HepG2 (cell line): Measurements from ENCODE around the gene ACOX3. TPM values are rescaled to one million over a fixed set of nuclear protein-coding genes. Genes with fewer than 3 reads are reported as not detected.

ENCODE experiments used
- ADNP ChIP-seq: sonication (generic); formaldehyde crosslinking; IDR thresholded peaks from 2 replicates; pipeline ENCODE4 v1.4.0; 2020; ENCODE audit warnings: missing genetic modification reagents
- AKNA ChIP-seq: sonication (generic); formaldehyde crosslinking; IDR thresholded peaks from 2 replicates; pipeline ENCODE4 v1.4.0; 2020; ENCODE audit warnings: missing genetic modification reagents, borderline replicate concordance
- BRCA1 ChIP-seq: sonication (generic); formaldehyde crosslinking; IDR thresholded peaks from 2 replicates; pipeline ENCODE4 v1.4.0; 2020; ENCODE audit warnings: missing genetic modification reagents
- ETV6 ChIP-seq: sonication (generic); formaldehyde crosslinking; conservative IDR thresholded peaks from 2 replicates; pipeline ENCODE4 v1.4.0; 2020; ENCODE audit warnings: missing genetic modification reagents
- GLMP ChIP-seq: sonication (generic); formaldehyde crosslinking; IDR thresholded peaks from 2 replicates; pipeline ENCODE4 v1.9.0; 2021; ENCODE audit warnings: missing genetic modification reagents, mild to moderate bottlenecking, borderline replicate concordance
- GMEB1 ChIP-seq: sonication (generic); formaldehyde crosslinking; IDR thresholded peaks from 2 replicates; pipeline ENCODE4 v1.5.1; 2020; ENCODE audit warnings: missing genetic modification reagents, mild to moderate bottlenecking, borderline replicate concordance
- GPN1 ChIP-seq: sonication (generic); formaldehyde crosslinking; IDR thresholded peaks from 2 replicates; pipeline ENCODE4 v1.5.1; 2020; ENCODE audit warnings: missing genetic modification reagents, borderline replicate concordance
- GTF2F1 ChIP-seq: fragments of 150-350 bp; IDR thresholded peaks from 2 replicates; pipeline ENCODE4 v1.6.1; 2014; ENCODE audit warnings: low read length
- HOXA9 ChIP-seq: sonication (generic); formaldehyde crosslinking; IDR thresholded peaks from 2 replicates; pipeline ENCODE4 v1.8.1; 2022; ENCODE audit warnings: missing genetic modification reagents, mild to moderate bottlenecking, moderate library complexity, borderline replicate concordance
- JUND ChIP-seq: sonication (generic); formaldehyde crosslinking; IDR thresholded peaks from 2 replicates; pipeline ENCODE4 v1.8.0; 2022; ENCODE audit warnings: mild to moderate bottlenecking, missing genetic modification reagents
- MED13 ChIP-seq: sonication (generic); formaldehyde crosslinking; IDR thresholded peaks from 2 replicates; pipeline ENCODE4 v1.5.0; 2020; ENCODE audit warnings: missing genetic modification reagents
- MTF1 ChIP-seq: sonication (generic); formaldehyde crosslinking; IDR thresholded peaks from 2 replicates; pipeline ENCODE4 v1.5.0; 2020; ENCODE audit warnings: missing genetic modification reagents
- NFE2 ChIP-seq: sonication (generic); formaldehyde crosslinking; IDR thresholded peaks from 2 replicates; pipeline ENCODE4 v1.4.0; 2020; ENCODE audit warnings: missing genetic modification reagents
- NFE2L2 ChIP-seq: fragments of 150-350 bp; IDR thresholded peaks from 2 replicates; pipeline ENCODE4 v1.6.1; 2014; ENCODE audit warnings: low read length
- NR2F6 ChIP-seq, 2 experiments: IDR thresholded peaks; 2 replicates each; pipeline ENCODE4 v1.6.1; 2016; ENCODE audit warnings: antibody characterized with exemption in 1 of 2, mild to moderate bottlenecking in 1 of 2
- SNAPC5 ChIP-seq: sonication (generic); formaldehyde crosslinking; IDR thresholded peaks from 2 replicates; pipeline ENCODE4 v1.8.1; 2023; ENCODE audit warnings: mild to moderate bottlenecking, missing genetic modification reagents, borderline replicate concordance
- THAP11 ChIP-seq: IDR thresholded peaks from 2 replicates; pipeline ENCODE4 v1.6.1; 2016; ENCODE audit warnings: missing biosample characterization, missing genetic modification reagents
- UBTF ChIP-seq: sonication (generic); formaldehyde crosslinking; IDR thresholded peaks from 2 replicates; pipeline ENCODE4 v1.4.0; 2020; ENCODE audit warnings: mild to moderate bottlenecking, missing genetic modification reagents
- ZFP90 ChIP-seq: sonication (generic); formaldehyde crosslinking; IDR thresholded peaks from 2 replicates; pipeline ENCODE4 v1.8.0; 2022; ENCODE audit warnings: missing genetic modification reagents, mild to moderate bottlenecking, inconsistent platforms, borderline replicate concordance
- ZNF256 ChIP-seq: sonication (generic); formaldehyde crosslinking; conservative IDR thresholded peaks from 2 replicates; pipeline ENCODE4 v1.4.0; 2020; ENCODE audit warnings: missing genetic modification reagents
- polyA plus RNA-seq, 8 experiments: library from polyadenylated mRNA; depleted of rRNA in 3 of 8; stranded (reverse) in 7 of 8; unstranded in 1 of 8; fragments of >200 nt; fragmentation: Illumina TruSeq in 4 of 8; extraction: Trizol in 4 of 8; gene quantifications; 2 replicates each; pipeline versions ENCODE4 v1.2.1 to v1.2.3, GENCODE V29; 2011 to 2016; ENCODE audit warnings: low read depth in 4 of 8, missing spikeins in 1 of 8, mixed read lengths in 1 of 8; ENCODE audit not compliant: insufficient read depth in 1 of 8
- total RNA-seq, 5 experiments: library from RNA; depleted of rRNA; stranded (reverse); fragments of >200 nt; fragmentation: Illumina TruSeq; extraction: Trizol; gene quantifications; 2 replicates each; pipeline ENCODE4 v1.2.3, GENCODE V29; 2016; ENCODE audit warnings: low read depth in 1 of 5

ACOX3 gene
- total and polyA plus RNA-seq, 2 of the 13 experiments (the other 11 are each of a cell fraction or from before 2014, with no cell fraction given): 4.2 to 17.8 TPM

- no peak for TF ChIP-seq NFE2 (CRISPR knock-in tag)
- TF ChIP-seq MTF1: no peak
- no peak for TF ChIP-seq MED13 (CRISPR knock-in tag)
- TF ChIP-seq JUND (CRISPR knock-in tag): no peak
- TF ChIP-seq ETV6 (CRISPR knock-in tag): no peak
- no peak for TF ChIP-seq NFE2L2
- no peak for TF ChIP-seq AKNA (CRISPR knock-in tag)
- TF ChIP-seq ZNF256 (CRISPR knock-in tag): no peak
- peak; percentile 95 for TF ChIP-seq THAP11 (CRISPR knock-in tag)
- no peak for TF ChIP-seq HOXA9 (CRISPR knock-in tag)
- no peak for TF ChIP-seq GLMP (CRISPR knock-in tag)
- no peak for TF ChIP-seq SNAPC5 (CRISPR knock-in tag)
- no peak for TF ChIP-seq BRCA1
- TF ChIP-seq ZFP90 (CRISPR knock-in tag): peak; percentile 37; the same call in 1 of the 2 replicates
- no peak for TF ChIP-seq GTF2F1
- TF ChIP-seq UBTF: peak; percentile 45; the same call in 1 of the 2 replicates
- TF ChIP-seq ADNP (CRISPR knock-in tag): no peak
- TF ChIP-seq NR2F6 (IDR thresholded peaks at IDR 0.05): no peak; the same call in 1 of the 2 replicates
- TF ChIP-seq NR2F6 (CRISPR knock-in tag; IDR thresholded peaks at IDR 0.05): peak; percentile 39; the same call in 1 of the 2 replicates
- TF ChIP-seq GPN1: no peak
- TF ChIP-seq GMEB1 (CRISPR knock-in tag): peak; percentile 77; the same call in 1 of the 2 replicates
Measured at GRCh38 chr4:8440492-8441311, at the start of gene ACOX3, which contains the start of gene TRMT44 (continued).
